Skeletal muscle satellite cell (primary cell): ENCODE data around the gene P4HB.

Experiments
- H3K27me3 ChIP-seq: 2 replicates; pipeline ENCODE4 v1.7.0; 2013; ENCODE audit warnings: low read length; ENCODE audit not compliant: control insufficient read depth, insufficient read depth
- H3K36me3 ChIP-seq: 2 replicates; pipeline ENCODE4 v1.7.0; 2013; ENCODE audit warnings: mild to moderate bottlenecking, control low read depth, low read length; ENCODE audit not compliant: insufficient read depth
- H3K4me1 ChIP-seq: 2 replicates; pipeline ENCODE4 v1.7.0; 2013; ENCODE audit warnings: low read length; ENCODE audit not compliant: control insufficient read depth, insufficient read depth
- H3K4me2 ChIP-seq: 2 replicates; pipeline ENCODE4 v1.7.0; 2013; ENCODE audit warnings: mild to moderate bottlenecking, low read length
- H3K4me3 ChIP-seq: 2 replicates; pipeline ENCODE4 v1.7.0; 2013; ENCODE audit warnings: low read length
- H3K9ac ChIP-seq: 2 replicates; pipeline ENCODE4 v1.7.0; 2013; ENCODE audit warnings: mild to moderate bottlenecking, low read depth, low read length, moderate library complexity
- H3K9me3 ChIP-seq: replicated peaks from 2 replicates; pipeline ENCODE4 v1.7.0; 2013; ENCODE audit warnings: mild to moderate bottlenecking, control low read depth, low read length

P4HB gene

DNA sequence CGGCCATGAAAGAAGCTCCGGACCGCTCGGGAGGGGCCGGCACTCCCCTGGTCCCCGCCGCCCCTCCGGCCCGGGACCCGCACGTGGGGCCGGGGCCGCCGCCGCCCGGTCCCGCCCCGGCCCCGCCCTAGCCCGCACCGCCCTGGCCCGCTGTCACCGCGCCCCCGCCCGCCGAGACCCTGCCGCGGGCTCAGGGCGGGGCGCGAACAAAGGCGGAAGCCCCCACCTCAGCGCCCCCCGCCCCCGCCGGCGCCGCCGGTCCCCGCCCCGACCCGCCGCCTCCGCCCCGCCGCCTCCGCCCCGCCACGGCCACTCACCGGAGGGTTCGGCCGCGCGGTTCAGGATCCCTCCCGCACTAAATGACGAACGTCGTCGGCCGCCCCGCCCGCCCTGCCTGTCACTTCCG, 10.6 kb upstream of the P4HB start, which contains the start of gene ARHGDIA:
TSS of gene ARHGDIA (minus strand) at position 357 of the 406 bp plus-strand sequence. CDS start 1,407 bp downstream, outside the sequence.
- H3K9me3 ChIP-seq = no peaks in the 10 kb centered on the region
- peaks cover 33% of the 10 kb centered on the region for H3K36me3 ChIP-seq
- peak within 1 kb of the TSS; percentile 86 for H3K4me3 ChIP-seq
- H3K9ac ChIP-seq = peak within 1 kb of the TSS; percentile 97
- H3K4me2 ChIP-seq = peak within 1 kb of the TSS; percentile 100
- H3K27me3 ChIP-seq = no peaks in the 10 kb centered on the region
- peaks cover 52% of the 10 kb centered on the region for H3K4me1 ChIP-seq

DNA sequence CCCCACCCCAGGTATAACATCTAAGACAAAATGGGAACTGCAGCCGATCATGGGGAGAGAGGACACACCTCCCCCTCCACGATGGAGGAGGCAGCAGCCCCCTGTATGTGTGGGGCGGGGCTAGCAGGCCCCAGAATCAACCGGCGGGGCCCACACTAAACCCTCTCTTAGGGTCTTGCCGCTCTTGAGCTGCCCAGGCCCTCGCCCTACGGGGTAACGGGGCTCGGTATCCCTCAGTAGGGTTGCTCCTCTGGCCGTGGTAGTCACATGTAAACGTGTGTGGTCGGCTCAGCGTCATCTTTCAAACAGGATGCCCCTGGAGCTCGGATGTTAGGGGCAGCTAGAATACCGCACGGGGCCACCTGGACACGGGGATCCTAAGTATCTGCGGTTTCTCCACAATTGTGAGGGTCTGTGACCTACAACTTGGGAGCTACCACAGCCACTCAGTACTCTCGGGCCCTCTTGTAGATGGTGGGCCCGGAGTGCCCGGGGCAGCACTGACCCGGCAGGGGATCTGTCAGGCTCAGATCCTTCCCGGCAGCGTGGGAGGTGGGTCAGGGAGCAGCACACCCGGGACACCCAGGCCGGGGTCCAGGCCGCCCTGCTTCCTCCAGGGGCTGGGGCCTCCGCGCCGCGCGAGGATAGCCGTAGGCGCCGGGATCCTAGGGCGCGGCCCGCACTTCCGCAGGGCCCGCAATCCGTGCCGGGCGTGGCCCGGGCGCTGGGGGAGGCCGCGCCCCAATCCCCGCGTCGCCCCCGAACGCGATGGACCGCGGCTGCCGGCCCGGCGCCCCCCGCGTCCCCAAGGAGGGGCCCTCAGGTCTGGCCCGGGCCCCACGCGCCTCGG, 10.0 kb upstream of the P4HB start:
- Histone ChIP-seq H3K9me3 (no peaks in the 10 kb centered on the region), H3K36me3 (peaks cover 40% of the 10 kb centered on the region), H3K9ac (peak overlapping the region; percentile 97), H3K4me1 (peaks cover 52% of the 10 kb centered on the region), H3K4me2 (peak overlapping the region; percentile 99), H3K4me3 (peak overlapping the region; percentile 86), H3K27me3 (no peaks in the 10 kb centered on the region)

DNA sequence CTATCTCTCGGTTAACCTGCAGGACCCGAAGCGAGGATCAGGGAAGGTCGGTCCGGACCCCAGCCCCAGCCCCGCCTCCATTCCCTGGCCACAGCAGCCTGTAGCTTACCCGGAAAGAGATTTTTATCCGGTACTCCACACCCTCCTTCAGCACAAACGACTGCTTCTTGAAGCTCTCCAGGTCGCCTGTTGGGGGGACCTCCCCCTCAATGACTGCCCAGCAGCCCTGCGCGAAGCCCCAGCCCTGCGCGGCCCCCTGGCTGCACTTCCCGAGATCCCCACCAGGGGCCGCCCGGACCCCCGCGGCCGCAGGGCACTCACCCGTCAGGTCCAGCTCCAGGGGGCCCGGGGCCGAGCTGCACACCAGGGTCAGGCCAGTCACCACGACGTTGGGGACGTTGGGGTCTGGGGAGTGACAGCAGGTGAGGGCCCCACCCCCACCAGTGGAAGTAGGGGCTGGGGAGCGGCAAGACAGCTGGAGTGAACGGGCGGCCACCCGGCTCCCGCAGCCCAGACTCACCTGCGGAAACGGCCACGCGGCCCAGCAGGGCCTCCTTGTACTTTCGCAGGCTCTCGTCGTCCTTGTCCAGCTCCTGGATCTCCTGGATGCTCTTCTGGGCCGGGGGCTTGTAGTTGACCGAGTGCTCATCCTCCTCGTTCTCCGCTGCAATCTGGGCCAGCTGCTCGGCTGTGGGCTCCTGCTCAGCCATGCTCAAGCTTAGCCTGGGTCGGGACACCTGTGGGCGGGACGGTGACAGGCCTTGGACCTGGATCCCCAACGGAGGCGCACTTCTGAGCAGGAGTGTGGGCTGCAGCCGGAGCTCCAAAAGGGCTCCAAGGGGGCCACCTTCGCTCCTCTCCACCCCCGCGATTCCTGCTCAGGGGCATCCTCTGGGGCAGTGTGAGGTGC, 9.1 kb upstream of the P4HB start:
- Histone ChIP-seq H3K36me3 (peaks cover 45% of the 10 kb centered on the region), H3K4me1 (peaks cover 52% of the 10 kb centered on the region), H3K9ac (peak overlapping the region; percentile 97), H3K9me3 (no peaks in the 10 kb centered on the region), H3K4me3 (peak overlapping the region; percentile 86), H3K27me3 (no peaks in the 10 kb centered on the region), H3K4me2 (peak overlapping the region; percentile 99)

DNA sequence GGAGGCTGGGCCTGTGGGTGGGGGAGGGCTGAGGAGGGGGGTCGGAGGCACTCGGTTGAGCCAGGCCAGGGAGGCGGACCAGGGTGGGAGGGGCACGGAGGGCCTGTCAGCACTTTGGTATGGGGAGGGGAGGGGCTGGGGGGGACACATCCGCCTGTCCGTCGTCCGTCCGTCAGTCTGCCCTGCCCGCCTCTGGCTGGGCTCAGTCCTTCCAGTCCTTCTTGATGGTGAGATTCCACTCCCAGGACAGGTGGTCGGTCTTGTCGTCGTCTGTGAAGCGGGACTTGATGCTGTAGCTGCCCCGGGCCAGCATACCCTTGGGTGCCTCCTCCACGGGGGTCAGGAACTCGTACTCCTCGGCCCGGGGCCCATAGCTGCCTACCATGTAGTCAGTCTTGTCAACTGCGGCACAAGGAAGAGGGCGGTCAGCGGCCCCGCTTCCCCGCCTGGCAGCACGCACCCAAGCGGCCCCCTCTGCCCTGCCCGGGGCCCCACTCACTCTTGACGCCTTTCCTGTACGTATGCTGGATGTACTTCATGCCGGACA, 8.4 kb upstream of the P4HB start:
- Histone ChIP-seq H3K9me3 (no peaks in the 10 kb centered on the region), H3K4me1 (peaks cover 52% of the 10 kb centered on the region), H3K27me3 (no peaks in the 10 kb centered on the region), H3K36me3 (peaks cover 52% of the 10 kb centered on the region), H3K9ac (peak overlapping the region; percentile 97), H3K4me2 (peak overlapping the region; percentile 99), H3K4me3 (peak overlapping the region; percentile 86)

- Histone ChIP-seq H3K4me1 (peaks cover 53% of the 10 kb centered on the region), H3K4me3 (peak overlapping the region; percentile 43), H3K36me3 (peaks cover 55% of the 10 kb centered on the region), H3K4me2 (peak overlapping the region; percentile 52), H3K9me3 (no peaks in the 10 kb centered on the region), H3K9ac (peak overlapping the region; percentile 53), H3K27me3 (no peaks in the 10 kb centered on the region)
Measured at GRCh38 chr17:81867991-81868673, 7.8 kb upstream of the P4HB start.

GRCh38 chr17:81867170-81867990, 7.0 kb upstream of the P4HB start:
- Histone ChIP-seq H3K27me3 (no peaks in the 10 kb centered on the region), H3K9me3 (no peaks in the 10 kb centered on the region), H3K4me3 (no peak overlapping the region), H3K4me2 (no peak overlapping the region), H3K9ac (peak overlapping the region; percentile 53), H3K36me3 (peaks cover 57% of the 10 kb centered on the region), H3K4me1 (peaks cover 50% of the 10 kb centered on the region)

DNA sequence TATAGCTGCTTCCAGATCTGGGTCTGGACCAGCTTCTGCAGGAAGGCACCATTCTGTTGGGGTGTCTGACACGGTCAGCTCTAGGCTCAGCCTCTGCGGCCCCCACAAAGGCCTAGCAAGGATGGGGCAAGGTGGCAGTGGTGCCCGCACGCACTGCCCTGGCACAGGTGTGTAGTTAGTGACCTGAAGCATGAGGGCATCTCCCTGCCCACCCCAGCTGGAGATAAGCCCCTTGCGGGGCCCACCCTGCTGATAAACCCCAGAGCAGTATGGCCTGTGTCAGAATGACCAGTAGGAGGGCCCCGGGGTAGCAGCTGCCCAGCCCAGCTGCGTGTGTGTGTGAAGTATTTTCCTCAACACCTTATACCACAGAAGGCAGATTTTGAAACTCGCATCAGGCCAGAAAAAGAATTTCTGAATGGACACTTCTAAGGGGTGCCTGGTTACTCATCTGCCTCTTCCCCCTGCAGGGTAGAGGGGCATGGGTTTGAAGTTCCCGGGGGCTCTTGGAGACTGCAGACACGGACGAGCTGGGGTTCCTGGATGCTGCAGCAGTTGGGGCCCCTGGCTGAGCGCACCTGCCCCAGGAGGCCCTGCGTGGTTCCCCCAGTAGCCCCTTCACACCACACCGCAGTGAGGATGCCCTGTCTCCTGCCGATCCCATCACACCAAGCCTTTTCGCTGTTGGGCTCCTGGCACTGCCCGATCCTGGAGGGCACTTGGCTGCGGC, 6.3 kb upstream of the P4HB start:
- Histone ChIP-seq H3K36me3 (peaks cover 57% of the 10 kb centered on the region), H3K4me1 (peaks cover 47% of the 10 kb centered on the region), H3K4me3 (no peak overlapping the region), H3K4me2 (no peak overlapping the region), H3K9ac (peak overlapping the region; percentile 21), H3K27me3 (no peaks in the 10 kb centered on the region), H3K9me3 (no peaks in the 10 kb centered on the region)

DNA sequence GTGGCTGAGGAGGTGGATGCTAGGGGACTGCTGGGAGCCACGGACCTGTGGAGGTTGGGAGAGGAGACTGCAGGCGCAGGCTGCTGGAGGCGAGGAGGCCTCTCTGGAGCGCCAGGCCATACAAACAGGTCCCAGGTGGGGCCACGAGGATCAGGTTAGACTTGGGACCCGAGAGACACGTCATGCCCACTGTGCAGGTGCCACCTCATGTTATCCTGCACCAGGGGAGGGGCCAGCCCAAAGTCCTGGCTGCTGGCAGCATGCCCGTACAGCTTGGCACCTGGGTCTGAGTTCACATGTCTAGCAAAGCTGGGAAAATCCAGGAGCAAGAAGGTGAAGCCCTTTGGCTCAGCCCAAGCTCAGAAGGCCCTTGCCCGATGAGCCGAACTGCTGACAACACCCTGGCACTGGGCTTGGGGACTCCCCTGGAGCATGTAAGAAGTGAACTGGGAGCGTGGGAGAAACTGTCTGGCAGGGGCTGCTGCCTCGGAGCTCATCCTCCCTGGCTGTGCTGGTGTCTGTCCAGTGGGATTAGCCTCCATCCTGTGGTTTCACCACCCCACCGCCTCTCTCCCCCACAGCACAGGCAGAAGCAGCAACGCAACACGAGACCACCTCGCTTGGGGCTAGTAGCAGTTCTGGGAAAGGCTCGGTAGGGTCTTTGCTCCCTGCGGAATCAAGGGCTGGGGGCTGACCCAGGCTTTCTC, 5.6 kb upstream of the P4HB start:
- H3K4me1 ChIP-seq = peaks cover 44% of the 10 kb centered on the region
- H3K4me2 ChIP-seq = no peak overlapping the region
- no peak overlapping the region for H3K9ac ChIP-seq
- H3K27me3 ChIP-seq = no peaks in the 10 kb centered on the region
- H3K9me3 ChIP-seq = no peaks in the 10 kb centered on the region
- H3K36me3 ChIP-seq = peaks cover 57% of the 10 kb centered on the region
- H3K4me3 ChIP-seq = no peak overlapping the region

DNA sequence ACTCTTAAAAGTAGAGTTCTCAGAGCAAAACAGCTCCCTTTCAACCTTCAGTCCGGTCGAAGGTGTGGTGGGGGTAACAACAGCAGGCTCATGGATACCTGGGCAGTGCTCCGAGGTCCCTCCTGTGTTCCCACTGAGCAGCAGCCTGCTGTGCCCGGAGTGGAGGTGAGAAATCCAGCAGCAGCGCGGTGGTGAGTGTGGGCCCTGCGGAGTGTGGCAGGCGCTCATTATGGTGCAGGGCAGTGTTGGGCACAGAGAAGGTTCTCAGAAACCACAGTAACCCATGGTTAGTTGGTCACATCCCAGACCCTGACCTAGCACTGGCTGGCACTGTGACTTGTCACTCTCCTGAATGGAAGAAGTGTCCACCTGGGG, 5.0 kb upstream of the P4HB start:
- H3K4me3 ChIP-seq = no peak overlapping the region
- no peak overlapping the region for H3K9ac ChIP-seq
- H3K36me3 ChIP-seq = peaks cover 55% of the 10 kb centered on the region
- no peaks in the 10 kb centered on the region for H3K9me3 ChIP-seq
- peaks cover 44% of the 10 kb centered on the region for H3K4me1 ChIP-seq
- H3K4me2 ChIP-seq = no peak overlapping the region
- no peaks in the 10 kb centered on the region for H3K27me3 ChIP-seq
